Activated naive CD4-positive, alpha-beta T cell (primary cell): ENCODE data around the gene LTBP1.

Experiments used
- DNase-seq, 4 experiments: peaks; one replicate each; lab custom pipeline; 2025; lab: John Stamatoyannopoulos, UW

The LTBP1 gene

GRCh38 chr2:33083699-33084387 lies 137.1 kb downstream of the LTBP1 start:
- no peak for DNase-seq

- DNase-seq = no peak
Observed at GRCh38 chr2:33084433-33084832, 137.7 kb downstream of the LTBP1 start.

GRCh38 chr2:33085646-33086045 lies 138.9 kb downstream of the LTBP1 start:
- DNase-seq = no peak

- DNase-seq = no peak
Observed at GRCh38 chr2:33086400-33087015, 139.8 kb downstream of the LTBP1 start.

- DNase-seq = no peak
Observed at GRCh38 chr2:33090553-33091134, 143.9 kb downstream of the LTBP1 start.

- DNase-seq = no peak
Observed at GRCh38 chr2:33091541-33092123, 144.9 kb downstream of the LTBP1 start.

- no peak for DNase-seq
Observed at GRCh38 chr2:33093283-33093993, 146.7 kb downstream of the LTBP1 start.

- DNase-seq = no peak
Observed at GRCh38 chr2:33094303-33094702, 147.6 kb downstream of the LTBP1 start.

- no peak for DNase-seq
Observed at GRCh38 chr2:33099989-33100388, 153.2 kb downstream of the LTBP1 start.

GRCh38 chr2:33100921-33101320 lies 154.2 kb downstream of the LTBP1 start:
- no peak for DNase-seq

GRCh38 chr2:33104052-33104623 lies 157.4 kb downstream of the LTBP1 start:
- DNase-seq = no peak

GRCh38 chr2:33104726-33105125 lies 158.0 kb downstream of the LTBP1 start:
- DNase-seq = no peak

GRCh38 chr2:33106115-33106514 lies 159.4 kb downstream of the LTBP1 start:
- no peak for DNase-seq

GRCh38 chr2:33107690-33108482 lies 161.1 kb downstream of the LTBP1 start:
- DNase-seq = no peak

GRCh38 chr2:33108483-33109443 lies 162.0 kb downstream of the LTBP1 start:
- no peak for DNase-seq

- DNase-seq = no peak
Observed at GRCh38 chr2:33110461-33110860, 163.7 kb downstream of the LTBP1 start.

GRCh38 chr2:33111002-33111446 lies 164.3 kb downstream of the LTBP1 start:
- DNase-seq = no peak

GRCh38 chr2:33115196-33115595 lies 168.4 kb downstream of the LTBP1 start:
- DNase-seq = no peak

- no peak for DNase-seq
Observed at GRCh38 chr2:33115728-33116127, 169.0 kb downstream of the LTBP1 start.

GRCh38 chr2:33116799-33117198 lies 170.0 kb downstream of the LTBP1 start:
- no peak for DNase-seq
